ENCODE data around the gene MXD3.

Gene MXD3

GRCh38 chr5:177288191-177288590, 23.5 kb downstream of the MXD3 start:
- CTCF ChIA-PET = interaction anchor here (0.6 to 1.5 kb wide), 3 partner anchors 54 to 175 kb away, joined by 3 read pairs; no protein-coding TSS in a partner anchor
- POLR2A ChIA-PET = no interaction called here
- TF ChIP-seq CTCF (IDR thresholded peaks at IDR 0.05; ENCODE audit: control extremely low read depth, extremely low read depth, low read depth, missing control alignments) = no peak
- no peak for DNase-seq (ENCODE audit: extremely low spot score)

GRCh38 chr5:177276886-177277285, 34.8 kb downstream of the MXD3 start:
- ChIA-PET POLR2A (no interaction called here), CTCF (no interaction called here)
- DNase-seq (ENCODE audit: extremely low spot score) = no peak
- TF ChIP-seq CTCF (IDR thresholded peaks at IDR 0.05; ENCODE audit: control extremely low read depth, extremely low read depth, low read depth, missing control alignments) = no peak

GRCh38 chr5:177275883-177276282, 35.8 kb downstream of the MXD3 start:
- POLR2A ChIA-PET = no interaction called here
- CTCF ChIA-PET = no interaction called here

GRCh38 chr5:177271113-177271512, 40.6 kb downstream of the MXD3 start:
- ChIA-PET CTCF (interaction anchor here (1.0 to 1.3 kb wide), 6 partner anchors 9 to 164 kb away, joined by 3 to 5 read pairs (median 4); no protein-coding TSS in a partner anchor), POLR2A (no interaction called here)
- TF ChIP-seq CTCF (IDR thresholded peaks at IDR 0.05; ENCODE audit: control extremely low read depth, extremely low read depth, low read depth, missing control alignments) = no peak
- DNase-seq (ENCODE audit: extremely low spot score) = no peak

More at GRCh38 chr5:177275883-177276282, 35.8 kb downstream of the MXD3 start:
- no peak for TF ChIP-seq CTCF (IDR thresholded peaks at IDR 0.05; ENCODE audit: control extremely low read depth, extremely low read depth, low read depth, missing control alignments)
- no peak for DNase-seq (ENCODE audit: extremely low spot score)

GRCh38 chr5:177270653-177271052, 41.0 kb downstream of the MXD3 start:
- ChIA-PET POLR2A (no interaction called here), CTCF (interaction anchor here (1.0 to 1.4 kb wide), 7 partner anchors 8 to 163 kb away, joined by 3 to 5 read pairs (median 4); no protein-coding TSS in a partner anchor)
- TF ChIP-seq CTCF (IDR thresholded peaks at IDR 0.05; ENCODE audit: control extremely low read depth, extremely low read depth, low read depth, missing control alignments) = no peak
- DNase-seq (ENCODE audit: extremely low spot score) = no peak

- TF ChIP-seq CTCF (IDR thresholded peaks at IDR 0.05; ENCODE audit: control extremely low read depth, extremely low read depth, low read depth, missing control alignments) = no peak
- ChIA-PET CTCF (interaction anchor here (1.0 to 1.4 kb wide), 4 partner anchors 7 to 156 kb away, joined by 3 to 5 read pairs (median 4); no protein-coding TSS in a partner anchor), POLR2A (no interaction called here)
- no peak for DNase-seq (ENCODE audit: extremely low spot score)
Measured at GRCh38 chr5:177269976-177270375, 41.7 kb downstream of the MXD3 start.

Measured in GM10248 (cell line).